ENCODE results near the gene TAMM41.
A peak's percentile ranks its signal among the peaks of the same experiment; 100 is the strongest.
"Not testable (repeated sequence)": the region's sequence is repeated elsewhere in the genome, so short reads cannot be mapped to it uniquely, and the experiment has no call there.

TAMM41 gene

GRCh38 chr3:11779626-11780025 is 67.1 kb downstream of the TAMM41 start:
- H3K36me3 ChIP-seq (ENCODE audit: insufficient read depth, low read length), result no peaks in the 10 kb centered on the region
- WGBS, result 90% methylated on average over 3 of the region's 3 CpGs
- H3K4me3 ChIP-seq (ENCODE audit: low read length), result no peak overlapping the region
- H3K4me1 ChIP-seq (ENCODE audit: insufficient read depth, low read length), result no peaks in the 10 kb centered on the region
- H3K27ac ChIP-seq (ENCODE audit: low read depth, low read length), result no peak overlapping the region
- no peaks in the 10 kb centered on the region for H3K27me3 ChIP-seq (ENCODE audit: insufficient read depth, low read length)
- H3K9me3 ChIP-seq (ENCODE audit: insufficient read depth, low read depth, low read length), result no peaks in the 10 kb centered on the region
- H3K9ac ChIP-seq (ENCODE audit: low read depth, low read length), result no peak overlapping the region

GRCh38 chr3:11778248-11778647 is 68.4 kb downstream of the TAMM41 start:
- H3K27ac ChIP-seq (ENCODE audit: low read depth, low read length), result no peak overlapping the region
- WGBS, result 91% methylated on average over 2 of the region's 2 CpGs
- H3K4me3 ChIP-seq (ENCODE audit: low read length), result no peak overlapping the region
- no peaks in the 10 kb centered on the region for H3K27me3 ChIP-seq (ENCODE audit: insufficient read depth, low read length)
- no peaks in the 10 kb centered on the region for H3K9me3 ChIP-seq (ENCODE audit: insufficient read depth, low read depth, low read length)
- H3K36me3 ChIP-seq (ENCODE audit: insufficient read depth, low read length), result no peaks in the 10 kb centered on the region
- H3K4me1 ChIP-seq (ENCODE audit: insufficient read depth, low read length), result no peaks in the 10 kb centered on the region
- no peak overlapping the region for H3K9ac ChIP-seq (ENCODE audit: low read depth, low read length)

- no peaks in the 10 kb centered on the region for H3K36me3 ChIP-seq (ENCODE audit: insufficient read depth, low read length)
- no peaks in the 10 kb centered on the region for H3K9me3 ChIP-seq (ENCODE audit: insufficient read depth, low read depth, low read length)
- peaks cover under 1% of the 10 kb centered on the region; the same call in 1 of the 2 replicates for H3K4me1 ChIP-seq (ENCODE audit: insufficient read depth, low read length)
- WGBS, result 96% methylated on average over 8 of the region's 8 CpGs
- H3K27me3 ChIP-seq (ENCODE audit: insufficient read depth, low read length), result no peaks in the 10 kb centered on the region
- H3K9ac ChIP-seq (ENCODE audit: low read depth, low read length), result no peak overlapping the region
- H3K27ac ChIP-seq (ENCODE audit: low read depth, low read length), result no peak overlapping the region
- H3K4me3 ChIP-seq (ENCODE audit: low read length), result no peak overlapping the region
Observed at GRCh38 chr3:11776346-11776745, 70.3 kb downstream of the TAMM41 start.

- WGBS, result 96% methylated on average over 8 of the region's 8 CpGs
- H3K27ac ChIP-seq (ENCODE audit: low read depth, low read length), result no peak overlapping the region
- no peak overlapping the region for H3K9ac ChIP-seq (ENCODE audit: low read depth, low read length)
- no peaks in the 10 kb centered on the region for H3K9me3 ChIP-seq (ENCODE audit: insufficient read depth, low read depth, low read length)
- no peak overlapping the region for H3K4me3 ChIP-seq (ENCODE audit: low read length)
- H3K4me1 ChIP-seq (ENCODE audit: insufficient read depth, low read length), result peaks cover 8% of the 10 kb centered on the region; the same call in 1 of the 2 replicates
- H3K27me3 ChIP-seq (ENCODE audit: insufficient read depth, low read length), result no peaks in the 10 kb centered on the region
- no peaks in the 10 kb centered on the region for H3K36me3 ChIP-seq (ENCODE audit: insufficient read depth, low read length)
Observed at GRCh38 chr3:11775493-11775892, 71.2 kb downstream of the TAMM41 start.

- WGBS, result 11% methylated on average over 2 of the region's 2 CpGs
- no peaks in the 10 kb centered on the region for H3K36me3 ChIP-seq (ENCODE audit: insufficient read depth, low read length)
- no peak overlapping the region for H3K4me3 ChIP-seq (ENCODE audit: low read length)
- H3K9me3 ChIP-seq (ENCODE audit: insufficient read depth, low read depth, low read length), result no peaks in the 10 kb centered on the region
- H3K4me1 ChIP-seq (ENCODE audit: insufficient read depth, low read length), result peaks cover 8% of the 10 kb centered on the region; the same call in 1 of the 2 replicates
- no peak overlapping the region for H3K27ac ChIP-seq (ENCODE audit: low read depth, low read length)
- no peak overlapping the region for H3K9ac ChIP-seq (ENCODE audit: low read depth, low read length)
- H3K27me3 ChIP-seq (ENCODE audit: insufficient read depth, low read length), result no peaks in the 10 kb centered on the region
Observed at GRCh38 chr3:11774296-11774877, 72.3 kb downstream of the TAMM41 start.

GRCh38 chr3:11771931-11772330 is 74.8 kb downstream of the TAMM41 start:
- not testable (repeated sequence) for H3K4me3 ChIP-seq (ENCODE audit: low read length); H3K27ac ChIP-seq (ENCODE audit: low read depth, low read length); H3K9ac ChIP-seq (ENCODE audit: low read depth, low read length); H3K4me1 ChIP-seq (ENCODE audit: insufficient read depth, low read length); H3K27me3 ChIP-seq (ENCODE audit: insufficient read depth, low read length); H3K9me3 ChIP-seq (ENCODE audit: insufficient read depth, low read depth, low read length); H3K36me3 ChIP-seq (ENCODE audit: insufficient read depth, low read length)
- WGBS, result 94% methylated on average over 6 of the region's 7 CpGs

GRCh38 chr3:11770477-11771391 is 76.0 kb downstream of the TAMM41 start:
- Histone ChIP-seq H3K9ac (ENCODE audit: low read depth, low read length) (peak overlapping the region; percentile 14; the same call in 1 of the 2 replicates), H3K4me3 (ENCODE audit: low read length) (peak overlapping the region; percentile 27)

GRCh38 chr3:11769704-11770476 is 76.8 kb downstream of the TAMM41 start:
- no peak overlapping the region for H3K27ac ChIP-seq (ENCODE audit: low read depth, low read length)
- H3K9ac ChIP-seq (ENCODE audit: low read depth, low read length), result no peak overlapping the region
- peak overlapping the region; percentile 27 for H3K4me3 ChIP-seq (ENCODE audit: low read length)
- WGBS, result 82% methylated on average over 10 of the region's 10 CpGs
- H3K4me1 ChIP-seq (ENCODE audit: insufficient read depth, low read length), result peaks cover 8% of the 10 kb centered on the region; the same call in 1 of the 2 replicates
- H3K27me3 ChIP-seq (ENCODE audit: insufficient read depth, low read length), result no peaks in the 10 kb centered on the region
- H3K36me3 ChIP-seq (ENCODE audit: insufficient read depth, low read length), result no peaks in the 10 kb centered on the region
- no peaks in the 10 kb centered on the region for H3K9me3 ChIP-seq (ENCODE audit: insufficient read depth, low read depth, low read length)

More at GRCh38 chr3:11770477-11771391, 76.0 kb downstream of the TAMM41 start:
- 32% methylated on average over 20 of the region's 20 CpGs for WGBS
- peaks cover 8% of the 10 kb centered on the region; the same call in 1 of the 2 replicates for H3K4me1 ChIP-seq (ENCODE audit: insufficient read depth, low read length)
- H3K27me3 ChIP-seq (ENCODE audit: insufficient read depth, low read length), result no peaks in the 10 kb centered on the region
- no peaks in the 10 kb centered on the region for H3K36me3 ChIP-seq (ENCODE audit: insufficient read depth, low read length)
- H3K9me3 ChIP-seq (ENCODE audit: insufficient read depth, low read depth, low read length), result no peaks in the 10 kb centered on the region
- H3K27ac ChIP-seq (ENCODE audit: low read depth, low read length), result peak overlapping the region; percentile 39; the same call in 1 of the 2 replicates

- H3K27ac ChIP-seq (ENCODE audit: low read depth, low read length), result no peak overlapping the region
- no peak overlapping the region for H3K9ac ChIP-seq (ENCODE audit: low read depth, low read length)
- no peaks in the 10 kb centered on the region for H3K36me3 ChIP-seq (ENCODE audit: insufficient read depth, low read length)
- H3K9me3 ChIP-seq (ENCODE audit: insufficient read depth, low read depth, low read length), result no peaks in the 10 kb centered on the region
- no peaks in the 10 kb centered on the region for H3K27me3 ChIP-seq (ENCODE audit: insufficient read depth, low read length)
- H3K4me1 ChIP-seq (ENCODE audit: insufficient read depth, low read length), result peaks cover 8% of the 10 kb centered on the region; the same call in 1 of the 2 replicates
- WGBS, result 93% methylated on average over 3 of the region's 3 CpGs
- H3K4me3 ChIP-seq (ENCODE audit: low read length), result no peak overlapping the region
Observed at GRCh38 chr3:11768604-11769003, 78.1 kb downstream of the TAMM41 start.

GRCh38 chr3:11764931-11765363 is 81.7 kb downstream of the TAMM41 start:
- H3K4me3 ChIP-seq (ENCODE audit: low read length), result no peak overlapping the region
- WGBS, result 95% methylated on average over 5 of the region's 5 CpGs
- no peaks in the 10 kb centered on the region for H3K9me3 ChIP-seq (ENCODE audit: insufficient read depth, low read depth, low read length)
- no peaks in the 10 kb centered on the region for H3K27me3 ChIP-seq (ENCODE audit: insufficient read depth, low read length)
- H3K27ac ChIP-seq (ENCODE audit: low read depth, low read length), result no peak overlapping the region
- H3K9ac ChIP-seq (ENCODE audit: low read depth, low read length), result no peak overlapping the region
- H3K4me1 ChIP-seq (ENCODE audit: insufficient read depth, low read length), result no peaks in the 10 kb centered on the region
- H3K36me3 ChIP-seq (ENCODE audit: insufficient read depth, low read length), result no peaks in the 10 kb centered on the region

GRCh38 chr3:11759996-11760395 is 86.7 kb downstream of the TAMM41 start:
- H3K4me1 ChIP-seq (ENCODE audit: insufficient read depth, low read length), result peaks cover 3% of the 10 kb centered on the region; the same call in 1 of the 2 replicates
- no CpG with 5 or more reads among the region's 2 CpGs for WGBS
- H3K36me3 ChIP-seq (ENCODE audit: insufficient read depth, low read length), result no peaks in the 10 kb centered on the region
- no peaks in the 10 kb centered on the region for H3K9me3 ChIP-seq (ENCODE audit: insufficient read depth, low read depth, low read length)
- H3K4me3 ChIP-seq (ENCODE audit: low read length), result no peak overlapping the region
- no peaks in the 10 kb centered on the region for H3K27me3 ChIP-seq (ENCODE audit: insufficient read depth, low read length)
- no peak overlapping the region for H3K27ac ChIP-seq (ENCODE audit: low read depth, low read length)
- H3K9ac ChIP-seq (ENCODE audit: low read depth, low read length), result no peak overlapping the region

All from HUES64 (cell line).